Activated CD8-positive, alpha-beta T cell treated with anti-CD3 and anti-CD28 coated beads for 36 hours (primary cell): ENCODE measurements around the gene PTGER2. TPM values are rescaled to one million over a fixed set of nuclear protein-coding genes. Genes with fewer than 3 reads are reported as not detected.
A peak's percentile ranks its signal among the peaks of the same experiment; 100 is the strongest.

ENCODE experiments used
- ATAC-seq: fragments of 200-7000 bp; cut with Tn5 transposase; one replicate; pipeline ENCODE4 v1.10.0; 2021; ENCODE audit warnings: mild to moderate bottlenecking, moderate library complexity
- CTCF ChIA-PET: fragments of 350-600 bp; sonication (Branson Sonifier 250); formaldehyde crosslinking; loops from one replicate; lab custom pipeline; 2021; ENCODE audit warnings: antibody characterized with exemption; lab: Charles Lee
- POLR2A ChIA-PET: fragments of 350-600 bp; sonication (Branson Sonifier 250); formaldehyde crosslinking; loops from one replicate; lab custom pipeline; 2021; ENCODE audit warnings: antibody characterized with exemption; lab: Charles Lee
- DNase-seq: peaks from one replicate; pipeline ENCODE4 v3.0.0-alpha.2; 2020
- H3K27ac Mint-ChIP-seq: one replicate; pipeline ENCODE4 v1.8.0; 2021; ENCODE audit warnings: mild to moderate bottlenecking, mixed read lengths
- H3K27me3 Mint-ChIP-seq: one replicate; pipeline ENCODE4 v1.8.0; 2021; ENCODE audit warnings: mixed read lengths
- H3K36me3 Mint-ChIP-seq: one replicate; pipeline ENCODE4 v1.8.0; 2021; ENCODE audit warnings: low read depth, mixed read lengths
- H3K4me1 Mint-ChIP-seq: one replicate; pipeline ENCODE4 v1.8.0; 2021; ENCODE audit warnings: low read depth, mixed read lengths
- H3K4me3 Mint-ChIP-seq: one replicate; pipeline ENCODE4 v1.8.0; 2021; ENCODE audit warnings: mild to moderate bottlenecking, moderate library complexity, mixed read lengths
- H3K9me3 Mint-ChIP-seq: one replicate; pipeline ENCODE4 v1.8.0; 2021; ENCODE audit warnings: mixed read lengths
- CTCF ChIP-seq: fragments of 200-600 bp; IDR thresholded peaks from one replicate; pipeline ENCODE4 v1.8.0; 2022; ENCODE audit warnings: antibody characterized with exemption, mild to moderate bottlenecking
- intact Hi-C: fragments of 100-400 bp; cut with micrococcal nuclease; formaldehyde crosslinking; loops from one replicate; pipeline ENCODE4 v1.10.0; 2022
- total RNA-seq, 2 experiments: library from RNA; stranded (reverse); gene quantifications; one replicate each; pipeline ENCODE4 v1.2.3, GENCODE V29; 2021

Gene PTGER2
- total RNA-seq, 2 experiments from 2014 or later: 19.5 to 19.9 TPM

DNA sequence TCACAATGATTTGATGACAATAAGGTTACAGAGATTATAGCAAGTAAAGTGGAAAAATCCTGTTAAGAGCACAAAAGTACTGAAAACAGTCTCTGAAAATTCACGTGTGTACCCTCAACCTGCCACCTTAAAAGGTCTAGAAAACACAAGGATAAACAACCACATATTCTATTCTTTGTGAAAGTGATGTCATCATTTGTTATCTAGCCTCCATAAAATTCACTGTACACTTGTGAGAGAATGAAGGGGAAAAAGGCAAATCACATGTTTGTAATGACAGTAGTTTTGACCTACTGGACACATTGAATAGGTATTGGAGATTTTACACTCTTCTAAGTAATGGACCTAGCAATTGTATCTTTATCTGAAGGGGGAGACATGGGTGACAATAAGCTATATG lies 42.6 kb upstream of the PTGER2 start:
- Mint-ChIP-seq H3K36me3 (peaks cover 2% of the 10 kb centered on the region), H3K27me3 (peaks cover 26% of the 10 kb centered on the region), H3K9me3 (no peaks in the 10 kb centered on the region), H3K4me3 (no peak overlapping the region), H3K4me1 (peaks cover 30% of the 10 kb centered on the region), H3K27ac (peak overlapping the region; percentile 53)
- ATAC-seq (no peak), DNase-seq (no peak)
- POLR2A ChIA-PET: no interaction called here
- CTCF ChIA-PET: interaction anchor here (0.6 to 3.3 kb wide), 8 partner anchors 17 to 277 kb away, joined by 3 to 12 read pairs (median 3); no protein-coding TSS in a partner anchor
- no peak for TF ChIP-seq CTCF
- intact Hi-C loops: no loop called here

GRCh38 chr14:52272375-52272774 lies 41.7 kb upstream of the PTGER2 start:
- peaks cover 21% of the 10 kb centered on the region for H3K4me1 Mint-ChIP-seq
- peaks cover 19% of the 10 kb centered on the region for H3K27me3 Mint-ChIP-seq
- H3K36me3 Mint-ChIP-seq: no peaks in the 10 kb centered on the region
- peak; percentile 49 for TF ChIP-seq CTCF
- ChIA-PET POLR2A (no interaction called here), CTCF (interaction anchor here (0.6 to 3.3 kb wide), 13 partner anchors 9 to 294 kb away, joined by 3 to 12 read pairs (median 3); no protein-coding TSS in a partner anchor)
- H3K4me3 Mint-ChIP-seq: no peak overlapping the region
- ATAC-seq (peak; percentile 53), DNase-seq (peak; percentile 52)
- intact Hi-C loops: no loop called here
- H3K9me3 Mint-ChIP-seq: no peaks in the 10 kb centered on the region
- peak overlapping the region; percentile 52 for H3K27ac Mint-ChIP-seq

GRCh38 chr14:52275372-52275771 lies 38.7 kb upstream of the PTGER2 start:
- DNase-seq: peak; percentile 27
- Mint-ChIP-seq H3K4me3 (no peak overlapping the region), H3K27ac (no peak overlapping the region), H3K27me3 (peaks cover 2% of the 10 kb centered on the region), H3K9me3 (no peaks in the 10 kb centered on the region), H3K4me1 (peaks cover 9% of the 10 kb centered on the region), H3K36me3 (no peaks in the 10 kb centered on the region)
- peak; percentile 48 for ATAC-seq
- POLR2A ChIA-PET: no interaction called here
- intact Hi-C loops: loop anchor here (5.0 kb wide), 1 partner anchor 228 kb away; no protein-coding TSS in a partner anchor
- no peak for TF ChIP-seq CTCF
- CTCF ChIA-PET: no interaction called here

GRCh38 chr14:52277552-52277951 lies 36.6 kb upstream of the PTGER2 start:
- no peaks in the 10 kb centered on the region for H3K36me3 Mint-ChIP-seq
- ChIA-PET POLR2A (no interaction called here), CTCF (no interaction called here)
- ATAC-seq (no peak), DNase-seq (no peak)
- peaks cover 5% of the 10 kb centered on the region for H3K4me1 Mint-ChIP-seq
- no peak for TF ChIP-seq CTCF
- no peaks in the 10 kb centered on the region for H3K27me3 Mint-ChIP-seq
- H3K4me3 Mint-ChIP-seq: no peak overlapping the region
- no peak overlapping the region for H3K27ac Mint-ChIP-seq
- H3K9me3 Mint-ChIP-seq: no peaks in the 10 kb centered on the region
- intact Hi-C loops: loop anchor here (5.0 kb wide), 1 partner anchor 230 kb away; no protein-coding TSS in a partner anchor

GRCh38 chr14:52279408-52279807 lies 34.7 kb upstream of the PTGER2 start:
- Mint-ChIP-seq H3K4me3 (no peak overlapping the region), H3K4me1 (peaks cover 5% of the 10 kb centered on the region), H3K27me3 (no peaks in the 10 kb centered on the region), H3K36me3 (no peaks in the 10 kb centered on the region), H3K27ac (no peak overlapping the region), H3K9me3 (no peaks in the 10 kb centered on the region)
- TF ChIP-seq CTCF: no peak
- DNase-seq: no peak
- no peak for ATAC-seq
- CTCF ChIA-PET: no interaction called here
- intact Hi-C loops: loop anchor here (5.0 kb wide), 1 partner anchor 232 kb away; no protein-coding TSS in a partner anchor
- POLR2A ChIA-PET: no interaction called here
